ENCODE measurements around the gene ACTR3C.

GRCh38 chr7:150322114-150322832 lies 1.1 kb downstream of the ACTR3C start:
- TF ChIP-seq POLR2AphosphoS5 (IDR thresholded peaks at IDR 0.05; ENCODE audit: low read depth, low read length) (0 out of 2 replicates have a peak, but pooled peaks have one; percentile 35), TAF1 (IDR thresholded peaks at IDR 0.05; ENCODE audit: borderline replicate concordance, low read depth, low read length) (no peak), POLR2A (IDR thresholded peaks at IDR 0.05; ENCODE audit: low read depth, low read length) (peak; percentile 23; the same call in 1 of the 2 replicates)

All from GM12892 (cell line).